ENCODE results near the gene ERG. TPM values are rescaled to one million over a fixed set of nuclear protein-coding genes. Genes with fewer than 3 reads are reported as not detected.

ERG gene
- polyA plus RNA-seq, 1 donor from 2014 or later: not detected

DNA sequence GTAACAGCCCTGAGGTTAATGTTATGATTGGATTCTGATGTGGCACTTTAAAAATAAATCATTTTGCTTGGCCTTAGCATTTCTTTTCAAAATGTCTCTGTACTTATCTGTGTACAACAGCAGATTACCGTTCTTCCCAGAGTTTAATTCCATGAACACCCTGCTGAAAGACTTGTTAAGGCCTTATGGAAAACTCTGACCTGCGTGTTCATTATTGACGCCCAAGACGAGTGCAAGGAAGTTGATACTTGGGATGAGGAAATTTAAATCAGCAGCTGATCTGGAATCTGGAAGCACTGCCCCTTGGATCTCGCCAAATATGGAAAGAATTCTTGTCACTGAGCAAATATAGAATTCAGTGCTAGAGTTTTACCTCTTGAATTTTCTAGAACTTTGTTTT is 6.7 kb downstream of the ERG start:
- TF ChIP-seq EZH2 (IDR thresholded peaks at IDR 0.05; ENCODE audit: borderline replicate concordance, insufficient read depth, low read length, poor library complexity, severe bottlenecking) (no peak), POLR2AphosphoS5 (IDR thresholded peaks at IDR 0.05) (no peak), SMC3 (conservative IDR thresholded peaks at IDR 0.05; ENCODE audit: poor library complexity) (no peak), MXI1 (conservative IDR thresholded peaks at IDR 0.05; ENCODE audit: poor library complexity, severe bottlenecking) (no peak), RAD21 (conservative IDR thresholded peaks at IDR 0.05) (no peak), EP300 (conservative IDR thresholded peaks at IDR 0.05; ENCODE audit: poor library complexity, severe bottlenecking) (no peak), TAF1 (IDR thresholded peaks at IDR 0.05; ENCODE audit: low read depth) (no peak)
- TF ChIP-seq, protein P1, sequence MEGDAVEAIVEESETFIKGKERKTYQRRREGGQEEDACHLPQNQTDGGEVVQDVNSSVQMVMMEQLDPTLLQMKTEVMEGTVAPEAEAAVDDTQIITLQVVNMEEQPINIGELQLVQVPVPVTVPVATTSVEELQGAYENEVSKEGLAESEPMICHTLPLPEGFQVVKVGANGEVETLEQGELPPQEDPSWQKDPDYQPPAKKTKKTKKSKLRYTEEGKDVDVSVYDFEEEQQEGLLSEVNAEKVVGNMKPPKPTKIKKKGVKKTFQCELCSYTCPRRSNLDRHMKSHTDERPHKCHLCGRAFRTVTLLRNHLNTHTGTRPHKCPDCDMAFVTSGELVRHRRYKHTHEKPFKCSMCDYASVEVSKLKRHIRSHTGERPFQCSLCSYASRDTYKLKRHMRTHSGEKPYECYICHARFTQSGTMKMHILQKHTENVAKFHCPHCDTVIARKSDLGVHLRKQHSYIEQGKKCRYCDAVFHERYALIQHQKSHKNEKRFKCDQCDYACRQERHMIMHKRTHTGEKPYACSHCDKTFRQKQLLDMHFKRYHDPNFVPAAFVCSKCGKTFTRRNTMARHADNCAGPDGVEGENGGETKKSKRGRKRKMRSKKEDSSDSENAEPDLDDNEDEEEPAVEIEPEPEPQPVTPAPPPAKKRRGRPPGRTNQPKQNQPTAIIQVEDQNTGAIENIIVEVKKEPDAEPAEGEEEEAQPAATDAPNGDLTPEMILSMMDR (IDR thresholded peaks at IDR 0.05; ENCODE audit: poor library complexity, severe bottlenecking): no peak
- TF ChIP-seq, protein P2, sequence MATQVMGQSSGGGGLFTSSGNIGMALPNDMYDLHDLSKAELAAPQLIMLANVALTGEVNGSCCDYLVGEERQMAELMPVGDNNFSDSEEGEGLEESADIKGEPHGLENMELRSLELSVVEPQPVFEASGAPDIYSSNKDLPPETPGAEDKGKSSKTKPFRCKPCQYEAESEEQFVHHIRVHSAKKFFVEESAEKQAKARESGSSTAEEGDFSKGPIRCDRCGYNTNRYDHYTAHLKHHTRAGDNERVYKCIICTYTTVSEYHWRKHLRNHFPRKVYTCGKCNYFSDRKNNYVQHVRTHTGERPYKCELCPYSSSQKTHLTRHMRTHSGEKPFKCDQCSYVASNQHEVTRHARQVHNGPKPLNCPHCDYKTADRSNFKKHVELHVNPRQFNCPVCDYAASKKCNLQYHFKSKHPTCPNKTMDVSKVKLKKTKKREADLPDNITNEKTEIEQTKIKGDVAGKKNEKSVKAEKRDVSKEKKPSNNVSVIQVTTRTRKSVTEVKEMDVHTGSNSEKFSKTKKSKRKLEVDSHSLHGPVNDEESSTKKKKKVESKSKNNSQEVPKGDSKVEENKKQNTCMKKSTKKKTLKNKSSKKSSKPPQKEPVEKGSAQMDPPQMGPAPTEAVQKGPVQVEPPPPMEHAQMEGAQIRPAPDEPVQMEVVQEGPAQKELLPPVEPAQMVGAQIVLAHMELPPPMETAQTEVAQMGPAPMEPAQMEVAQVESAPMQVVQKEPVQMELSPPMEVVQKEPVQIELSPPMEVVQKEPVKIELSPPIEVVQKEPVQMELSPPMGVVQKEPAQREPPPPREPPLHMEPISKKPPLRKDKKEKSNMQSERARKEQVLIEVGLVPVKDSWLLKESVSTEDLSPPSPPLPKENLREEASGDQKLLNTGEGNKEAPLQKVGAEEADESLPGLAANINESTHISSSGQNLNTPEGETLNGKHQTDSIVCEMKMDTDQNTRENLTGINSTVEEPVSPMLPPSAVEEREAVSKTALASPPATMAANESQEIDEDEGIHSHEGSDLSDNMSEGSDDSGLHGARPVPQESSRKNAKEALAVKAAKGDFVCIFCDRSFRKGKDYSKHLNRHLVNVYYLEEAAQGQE (IDR thresholded peaks at IDR 0.05; ENCODE audit: borderline replicate concordance): no peak
- Histone ChIP-seq H4K20me1 (ENCODE audit: insufficient read depth) (no peaks in the 10 kb centered on the region), H3K36me3 (ENCODE audit: insufficient read depth, low read length) (no peaks in the 10 kb centered on the region), H3K9me3 (ENCODE audit: low read length) (no peaks in the 10 kb centered on the region), H3K27me3 (ENCODE audit: insufficient read depth, low read depth, low read length) (no peaks in the 10 kb centered on the region), H3K9ac (ENCODE audit: low read length) (no peak overlapping the region), H3K4me3 (ENCODE audit: low read length) (no peak overlapping the region), H3K9me2 (ENCODE audit: insufficient read depth, low read length) (no peaks in the 10 kb centered on the region), H3K4me2 (ENCODE audit: low read length) (no peak overlapping the region), H3K27ac (ENCODE audit: low read length) (no peak overlapping the region), H2AFZ (ENCODE audit: low read depth, low read length) (no peak overlapping the region), H3F3A (ENCODE audit: insufficient read depth, low read length, poor library complexity, severe bottlenecking) (no peaks in the 10 kb centered on the region), H3K79me2 (replicated peaks; ENCODE audit: insufficient read depth, low read length) (no peaks in the 10 kb centered on the region)

DNA sequence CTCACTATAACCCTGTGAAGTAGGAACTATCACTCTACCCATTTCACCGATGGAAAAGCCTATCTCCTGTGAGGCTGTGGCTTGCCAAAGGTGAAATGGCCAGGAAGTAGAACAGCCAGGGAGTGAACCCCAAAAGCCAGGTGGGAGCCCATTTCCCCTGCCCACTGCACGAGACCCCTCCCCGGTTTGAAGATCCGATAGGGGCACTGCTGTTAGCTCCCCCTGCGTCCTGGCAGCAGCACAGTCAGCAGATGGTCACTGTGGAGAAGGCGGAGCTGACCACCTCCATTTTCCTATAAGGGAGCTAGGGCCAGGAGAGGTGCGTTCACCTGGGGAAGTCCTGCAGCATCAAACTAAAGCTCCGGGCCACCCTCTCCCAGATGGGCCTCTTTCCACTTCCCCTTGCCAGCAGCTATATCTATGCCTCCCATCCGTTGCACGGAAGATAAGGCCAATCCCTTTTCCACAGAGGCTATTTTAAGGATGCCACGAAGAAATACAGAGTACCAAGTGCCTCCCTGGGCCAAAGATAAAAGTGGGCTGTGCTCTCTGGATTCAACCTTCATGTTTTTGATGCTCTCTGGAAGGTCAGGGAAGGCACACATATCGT is 7.8 kb downstream of the ERG start:
- TF ChIP-seq SMC3 (conservative IDR thresholded peaks at IDR 0.05; ENCODE audit: poor library complexity): no peak
- no peak for TF ChIP-seq RAD21 (conservative IDR thresholded peaks at IDR 0.05)
- TF ChIP-seq, protein P1 (IDR thresholded peaks at IDR 0.05; ENCODE audit: poor library complexity, severe bottlenecking): no peak
- TF ChIP-seq, protein P2 (IDR thresholded peaks at IDR 0.05; ENCODE audit: borderline replicate concordance): no peak
- TF ChIP-seq POLR2AphosphoS5 (IDR thresholded peaks at IDR 0.05): no peak
- no peak for TF ChIP-seq EZH2 (IDR thresholded peaks at IDR 0.05; ENCODE audit: borderline replicate concordance, insufficient read depth, low read length, poor library complexity, severe bottlenecking)
- TF ChIP-seq TAF1 (IDR thresholded peaks at IDR 0.05; ENCODE audit: low read depth): no peak
- TF ChIP-seq MXI1 (conservative IDR thresholded peaks at IDR 0.05; ENCODE audit: poor library complexity, severe bottlenecking): no peak
- TF ChIP-seq EP300 (conservative IDR thresholded peaks at IDR 0.05; ENCODE audit: poor library complexity, severe bottlenecking): no peak

More for the DNA sequence above, 7.8 kb downstream of the ERG start:
- Histone ChIP-seq H3K9me2 (ENCODE audit: insufficient read depth, low read length) (no peaks in the 10 kb centered on the region), H4K20me1 (ENCODE audit: insufficient read depth) (no peaks in the 10 kb centered on the region), H3K9me3 (ENCODE audit: low read length) (no peaks in the 10 kb centered on the region), H3K9ac (ENCODE audit: low read length) (no peak overlapping the region), H3K79me2 (replicated peaks; ENCODE audit: insufficient read depth, low read length) (no peaks in the 10 kb centered on the region), H3K27me3 (ENCODE audit: insufficient read depth, low read depth, low read length) (no peaks in the 10 kb centered on the region), H3K36me3 (ENCODE audit: insufficient read depth, low read length) (no peaks in the 10 kb centered on the region), H3K27ac (ENCODE audit: low read length) (no peak overlapping the region), H2AFZ (ENCODE audit: low read depth, low read length) (no peak overlapping the region), H3K4me2 (ENCODE audit: low read length) (no peak overlapping the region), H3F3A (ENCODE audit: insufficient read depth, low read length, poor library complexity, severe bottlenecking) (no peaks in the 10 kb centered on the region), H3K4me3 (ENCODE audit: low read length) (no peak overlapping the region)
